ENCODE measurements around the gene ABI1. TPM values are rescaled to one million over a fixed set of nuclear protein-coding genes. Genes with fewer than 3 reads are reported as not detected.

The ABI1 gene
- polyA plus RNA-seq, 2 of the 4 experiments (the other 2 are of a cell fraction) = 35.8 to 67.6 TPM

GRCh38 chr10:26807532-26807931 is 53.2 kb downstream of the ABI1 start:
- FAIRE-seq = no peak
- H3K27ac ChIP-seq = no peak overlapping the region
- WGBS (ENCODE audit: missing lambda C conversion rate) = 90% methylated on average over 4 of the region's 4 CpGs
- no peak overlapping the region for H3K4me3 ChIP-seq
- H3K9me3 ChIP-seq = no peaks in the 10 kb centered on the region
- DNase-seq (ENCODE audit: low read depth in 1 of 2, low spot score in 1 of 2) = no peak
- no peak for ATAC-seq
- 0 out of 3 replicates have a peak, but pooled peaks cover 9% of the 10 kb centered on the region for H3K4me1 ChIP-seq
- POLR2A ChIA-PET = no interaction called here
- no peak overlapping the region for H3K4me2 ChIP-seq
- CTCF ChIA-PET = interaction anchor here (0.9 kb wide), 1 partner anchor 82 kb away, joined by 4 read pairs; no protein-coding TSS in a partner anchor
- TF ChIP-seq CBX8 (IDR thresholded peaks at IDR 0.05) (no peak), MAX (IDR thresholded peaks at IDR 0.05) (no peak), NFE2L2 (conservative IDR thresholded peaks at IDR 0.05; ENCODE audit: low read length) (no peak), SREBF2 (IDR thresholded peaks at IDR 0.05) (no peak), RCOR1 (IDR thresholded peaks at IDR 0.05; ENCODE audit: low read depth, low read length) (no peak), RNF2 (IDR thresholded peaks at IDR 0.05; ENCODE audit: borderline replicate concordance, low read depth) (no peak), JUNB (IDR thresholded peaks at IDR 0.05) (no peak), ATOH8 (CRISPR knock-in tag; IDR thresholded peaks at IDR 0.05; ENCODE audit: low read depth) (no peak), FOSL2 (IDR thresholded peaks at IDR 0.05) (no peak), FOSL2 (CRISPR knock-in tag; IDR thresholded peaks at IDR 0.05) (no peak), GATA3 (IDR thresholded peaks at IDR 0.05; ENCODE audit: borderline replicate concordance) (no peak), BHLHE40 (IDR thresholded peaks at IDR 0.05; ENCODE audit: low read depth, low read length) (no peak), POLR2AphosphoS2 (conservative IDR thresholded peaks at IDR 0.05; ENCODE audit: low read length) (no peak), NPAS2 (CRISPR knock-in tag; IDR thresholded peaks at IDR 0.05; ENCODE audit: borderline replicate concordance) (no peak), HMGXB4 (CRISPR knock-in tag; IDR thresholded peaks at IDR 0.05; ENCODE audit: borderline replicate concordance) (no peak), SMC3 (IDR thresholded peaks at IDR 0.05) (no peak), PHF8 (IDR thresholded peaks at IDR 0.05; ENCODE audit: borderline replicate concordance, low read depth) (no peak), HDAC2 (IDR thresholded peaks at IDR 0.05) (no peak), MAZ (IDR thresholded peaks at IDR 0.05; ENCODE audit: borderline replicate concordance, low read depth, low read length) (no peak)
- TF ChIP-seq, protein P1, sequence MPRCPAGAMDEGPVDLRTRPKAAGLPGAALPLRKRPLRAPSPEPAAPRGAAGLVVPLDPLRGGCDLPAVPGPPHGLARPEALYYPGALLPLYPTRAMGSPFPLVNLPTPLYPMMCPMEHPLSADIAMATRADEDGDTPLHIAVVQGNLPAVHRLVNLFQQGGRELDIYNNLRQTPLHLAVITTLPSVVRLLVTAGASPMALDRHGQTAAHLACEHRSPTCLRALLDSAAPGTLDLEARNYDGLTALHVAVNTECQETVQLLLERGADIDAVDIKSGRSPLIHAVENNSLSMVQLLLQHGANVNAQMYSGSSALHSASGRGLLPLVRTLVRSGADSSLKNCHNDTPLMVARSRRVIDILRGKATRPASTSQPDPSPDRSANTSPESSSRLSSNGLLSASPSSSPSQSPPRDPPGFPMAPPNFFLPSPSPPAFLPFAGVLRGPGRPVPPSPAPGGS (IDR thresholded peaks at IDR 0.05) = no peak

DNA sequence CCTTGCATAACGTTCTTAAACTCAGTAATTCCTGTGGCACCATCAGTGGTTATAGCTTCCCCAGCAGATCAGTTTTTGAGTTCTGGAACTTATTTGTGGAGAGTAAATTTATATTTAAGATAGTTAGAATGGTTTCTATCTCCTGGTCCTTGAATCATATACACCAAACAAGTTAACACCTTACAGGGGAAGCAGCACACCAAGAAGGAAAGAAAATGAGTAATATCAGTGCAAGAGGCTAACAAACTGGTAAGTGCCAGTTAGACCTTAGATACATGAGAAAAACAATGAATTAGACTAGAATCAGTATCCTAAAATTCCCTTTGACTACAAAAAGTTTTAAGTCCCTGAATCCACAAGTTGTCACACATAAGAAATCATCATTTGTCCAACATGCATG is 54.2 kb downstream of the ABI1 start:
- ChIA-PET CTCF (interaction anchor here (1.7 kb wide), 1 partner anchor 13 kb away, joined by 5 read pairs; no protein-coding TSS in a partner anchor), POLR2A (no interaction called here)
- no peak for TF ChIP-seq POLR2AphosphoS2 (conservative IDR thresholded peaks at IDR 0.05; ENCODE audit: low read length)
- TF ChIP-seq FOSL2 (IDR thresholded peaks at IDR 0.05) = no peak
- no peak for TF ChIP-seq FOSL2 (CRISPR knock-in tag; IDR thresholded peaks at IDR 0.05)
- TF ChIP-seq, protein P2, sequence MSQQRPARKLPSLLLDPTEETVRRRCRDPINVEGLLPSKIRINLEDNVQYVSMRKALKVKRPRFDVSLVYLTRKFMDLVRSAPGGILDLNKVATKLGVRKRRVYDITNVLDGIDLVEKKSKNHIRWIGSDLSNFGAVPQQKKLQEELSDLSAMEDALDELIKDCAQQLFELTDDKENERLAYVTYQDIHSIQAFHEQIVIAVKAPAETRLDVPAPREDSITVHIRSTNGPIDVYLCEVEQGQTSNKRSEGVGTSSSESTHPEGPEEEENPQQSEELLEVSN (IDR thresholded peaks at IDR 0.05; ENCODE audit: borderline replicate concordance, low read depth) = no peak
- TF ChIP-seq ATOH8 (CRISPR knock-in tag; IDR thresholded peaks at IDR 0.05; ENCODE audit: low read depth) = no peak
- TF ChIP-seq HES2 (IDR thresholded peaks at IDR 0.05) = no peak
- no peak for TF ChIP-seq TP53 (CRISPR knock-in tag; IDR thresholded peaks at IDR 0.05)
- no peak for TF ChIP-seq TFCP2L1 (CRISPR knock-in tag; IDR thresholded peaks at IDR 0.05)
- no peak for TF ChIP-seq RFX5 (IDR thresholded peaks at IDR 0.05)
- no peak for TF ChIP-seq MAFK (IDR thresholded peaks at IDR 0.05; ENCODE audit: partially characterized antibody)
- TF ChIP-seq RARB (CRISPR knock-in tag; IDR thresholded peaks at IDR 0.05) = no peak
- TF ChIP-seq ZNF302 (CRISPR knock-in tag; IDR thresholded peaks at IDR 0.05) = no peak
- no peak for TF ChIP-seq POLR2A (IDR thresholded peaks at IDR 0.05; ENCODE audit: low read length)
- TF ChIP-seq ZC3H11A (IDR thresholded peaks at IDR 0.05) = no peak
- Histone ChIP-seq H3K4me2 (no peak overlapping the region), H3K9me3 (no peaks in the 10 kb centered on the region), H3K4me1 (0 out of 3 replicates have a peak, but pooled peaks cover 9% of the 10 kb centered on the region), H3K4me3 (no peak overlapping the region), H3K27ac (no peak overlapping the region)
- DNase-seq (ENCODE audit: low read depth in 1 of 2, low spot score in 1 of 2) (no peak), ATAC-seq (no peak), FAIRE-seq (no peak)
- 89% methylated on average over 1 of the region's 1 CpG for WGBS (ENCODE audit: missing lambda C conversion rate)

All from A549 (cell line).